ENCODE measurements around the gene KAZN.

Gene KAZN

DNA sequence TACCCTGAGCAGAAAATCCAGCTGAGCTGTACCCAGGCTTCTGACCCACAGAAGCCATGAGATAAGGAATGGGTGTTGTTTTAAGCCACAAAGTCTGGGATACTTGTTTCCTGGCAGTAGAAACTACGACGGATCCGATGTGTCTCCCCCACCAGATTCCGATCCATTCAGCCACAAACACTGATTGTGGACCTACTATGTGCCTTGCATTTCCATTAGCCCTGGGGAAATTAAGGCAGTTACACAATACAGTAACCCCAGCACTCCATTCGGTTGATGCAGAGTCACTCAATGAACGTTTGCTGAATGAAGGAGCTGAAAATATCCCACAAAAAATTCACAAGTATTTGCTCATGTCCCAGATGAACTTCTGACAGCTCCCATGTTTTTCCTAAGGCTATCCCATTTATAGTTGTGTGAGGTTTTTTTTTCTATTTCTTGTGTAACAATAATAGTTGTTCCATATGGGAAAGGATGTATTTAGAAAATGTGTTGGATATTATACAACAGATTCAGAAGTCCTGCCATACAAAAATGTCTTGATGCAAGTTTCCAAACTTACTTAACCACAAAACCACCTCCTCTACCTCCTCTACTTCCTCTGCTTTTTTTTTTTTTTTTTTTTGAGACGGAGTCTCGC, 29.6 kb upstream of the KAZN start:
- DNase-seq (ENCODE audit: extremely low read depth, insufficient read length) = no peak
- TF ChIP-seq, protein P1, sequence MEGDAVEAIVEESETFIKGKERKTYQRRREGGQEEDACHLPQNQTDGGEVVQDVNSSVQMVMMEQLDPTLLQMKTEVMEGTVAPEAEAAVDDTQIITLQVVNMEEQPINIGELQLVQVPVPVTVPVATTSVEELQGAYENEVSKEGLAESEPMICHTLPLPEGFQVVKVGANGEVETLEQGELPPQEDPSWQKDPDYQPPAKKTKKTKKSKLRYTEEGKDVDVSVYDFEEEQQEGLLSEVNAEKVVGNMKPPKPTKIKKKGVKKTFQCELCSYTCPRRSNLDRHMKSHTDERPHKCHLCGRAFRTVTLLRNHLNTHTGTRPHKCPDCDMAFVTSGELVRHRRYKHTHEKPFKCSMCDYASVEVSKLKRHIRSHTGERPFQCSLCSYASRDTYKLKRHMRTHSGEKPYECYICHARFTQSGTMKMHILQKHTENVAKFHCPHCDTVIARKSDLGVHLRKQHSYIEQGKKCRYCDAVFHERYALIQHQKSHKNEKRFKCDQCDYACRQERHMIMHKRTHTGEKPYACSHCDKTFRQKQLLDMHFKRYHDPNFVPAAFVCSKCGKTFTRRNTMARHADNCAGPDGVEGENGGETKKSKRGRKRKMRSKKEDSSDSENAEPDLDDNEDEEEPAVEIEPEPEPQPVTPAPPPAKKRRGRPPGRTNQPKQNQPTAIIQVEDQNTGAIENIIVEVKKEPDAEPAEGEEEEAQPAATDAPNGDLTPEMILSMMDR (IDR thresholded peaks at IDR 0.05; ENCODE audit: insufficient read depth, low read length, poor library complexity, severe bottlenecking) = no peak
- no peaks in the 10 kb centered on the region for H3K36me3 ChIP-seq (ENCODE audit: control insufficient read depth, insufficient read depth, low read length)
- no peak overlapping the region for H3K4me3 ChIP-seq (replicated peaks; ENCODE audit: low read depth, low read length)
- H3K27me3 ChIP-seq (replicated peaks; ENCODE audit: control insufficient read depth, insufficient read depth, low read length) = no peaks in the 10 kb centered on the region

DNA sequence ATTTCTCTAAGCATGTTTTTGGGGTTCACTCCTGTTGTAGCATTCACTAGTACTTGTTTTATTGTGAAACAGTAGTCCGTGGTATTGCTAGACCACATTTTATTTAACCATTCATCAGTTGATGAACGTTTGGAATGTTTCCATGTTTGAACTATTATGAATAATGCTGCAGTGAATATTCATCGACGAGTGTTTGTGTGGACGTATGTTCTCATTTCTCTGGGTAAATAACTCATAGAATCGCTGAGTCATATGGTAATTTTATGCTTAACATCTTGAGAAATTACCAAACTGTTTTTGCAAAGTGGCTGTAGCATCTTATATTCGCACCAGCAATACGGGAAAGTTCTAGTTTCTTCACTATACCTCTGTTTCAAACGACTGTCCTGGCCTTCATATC, 28.0 kb upstream of the KAZN start:
- no peaks in the 10 kb centered on the region for H3K36me3 ChIP-seq (ENCODE audit: control insufficient read depth, insufficient read depth, low read length)
- no peak for DNase-seq (ENCODE audit: extremely low read depth, insufficient read length)
- H3K4me3 ChIP-seq (replicated peaks; ENCODE audit: low read depth, low read length) = no peak overlapping the region
- TF ChIP-seq, protein P1 (IDR thresholded peaks at IDR 0.05; ENCODE audit: insufficient read depth, low read length, poor library complexity, severe bottlenecking) = no peak
- no peaks in the 10 kb centered on the region for H3K27me3 ChIP-seq (replicated peaks; ENCODE audit: control insufficient read depth, insufficient read depth, low read length)

DNA sequence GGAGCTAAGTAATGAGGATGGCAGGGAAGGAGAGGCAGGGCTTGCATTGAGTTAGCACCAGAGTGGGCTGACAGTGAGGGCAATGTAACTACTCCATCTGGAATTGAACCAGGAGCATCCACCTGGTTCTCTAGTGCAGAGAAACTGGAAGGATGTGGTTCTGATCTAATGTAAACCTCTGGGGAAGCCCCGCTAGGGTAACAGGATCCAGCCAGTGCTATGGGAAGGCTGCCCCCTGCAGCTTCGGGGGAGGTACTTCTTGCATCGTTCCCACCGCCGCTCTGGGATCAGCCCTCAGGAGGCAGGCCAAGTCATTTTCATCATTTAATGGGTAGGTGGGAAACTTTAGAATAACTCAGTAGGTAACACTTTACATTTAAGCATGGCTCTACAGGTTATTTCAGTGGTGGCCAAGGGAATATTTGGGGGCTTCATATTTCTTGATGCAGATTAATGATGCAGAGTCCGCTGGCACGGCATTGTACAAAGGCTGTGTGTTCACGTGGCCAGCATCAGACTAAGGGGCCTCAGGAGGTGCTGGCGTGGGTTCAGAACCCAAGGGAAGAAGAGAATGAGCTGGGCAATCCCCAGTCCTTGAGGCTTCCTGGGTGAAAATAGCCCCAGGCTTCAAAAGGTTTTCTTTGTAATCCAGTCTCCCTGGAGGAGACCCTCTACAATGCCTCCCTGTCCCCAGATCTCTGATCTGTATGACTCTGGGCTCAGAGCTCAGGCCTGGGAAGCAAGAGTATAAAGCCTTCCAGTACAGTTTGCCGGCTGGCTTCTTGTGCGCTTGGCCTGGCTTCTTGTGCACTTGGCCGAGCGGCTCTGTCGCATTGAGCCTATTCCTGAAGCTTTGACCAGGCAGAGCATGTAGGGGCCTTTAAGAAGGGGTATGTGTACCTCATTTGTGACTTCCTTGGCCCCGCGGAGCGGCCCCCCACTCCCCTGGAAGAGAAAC, 26.4 kb upstream of the KAZN start:
- Histone ChIP-seq H3K4me3 (replicated peaks; ENCODE audit: low read depth, low read length) (no peak overlapping the region), H3K36me3 (ENCODE audit: control insufficient read depth, insufficient read depth, low read length) (no peaks in the 10 kb centered on the region), H3K27me3 (replicated peaks; ENCODE audit: control insufficient read depth, insufficient read depth, low read length) (no peaks in the 10 kb centered on the region)
- DNase-seq (ENCODE audit: extremely low read depth, insufficient read length) = peak; percentile 12
- TF ChIP-seq, protein P1 (IDR thresholded peaks at IDR 0.05; ENCODE audit: insufficient read depth, low read length, poor library complexity, severe bottlenecking) = peak; percentile 62

DNA sequence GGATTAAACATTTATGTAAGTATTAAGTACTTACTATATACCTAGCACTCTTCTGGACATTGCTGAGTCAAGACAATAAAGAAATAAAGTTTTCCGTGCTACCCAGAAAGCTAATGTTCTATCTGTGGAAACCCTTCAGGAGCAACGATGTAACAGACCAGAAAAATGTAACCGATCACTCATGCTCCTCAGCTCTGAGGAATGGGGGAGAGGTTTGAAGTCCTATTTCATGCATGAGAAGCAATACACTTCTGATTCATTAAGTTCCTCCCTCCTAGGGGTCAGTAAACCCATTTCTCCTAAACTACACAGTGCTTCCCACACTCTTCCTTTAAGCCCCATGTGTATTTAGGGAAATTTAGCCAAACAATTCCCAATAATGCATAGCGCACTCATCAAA, 25.6 kb upstream of the KAZN start:
- TF ChIP-seq, protein P1 (IDR thresholded peaks at IDR 0.05; ENCODE audit: insufficient read depth, low read length, poor library complexity, severe bottlenecking) = no peak
- no peaks in the 10 kb centered on the region for H3K27me3 ChIP-seq (replicated peaks; ENCODE audit: control insufficient read depth, insufficient read depth, low read length)
- no peak overlapping the region for H3K4me3 ChIP-seq (replicated peaks; ENCODE audit: low read depth, low read length)
- no peaks in the 10 kb centered on the region for H3K36me3 ChIP-seq (ENCODE audit: control insufficient read depth, insufficient read depth, low read length)
- no peak for DNase-seq (ENCODE audit: extremely low read depth, insufficient read length)

DNA sequence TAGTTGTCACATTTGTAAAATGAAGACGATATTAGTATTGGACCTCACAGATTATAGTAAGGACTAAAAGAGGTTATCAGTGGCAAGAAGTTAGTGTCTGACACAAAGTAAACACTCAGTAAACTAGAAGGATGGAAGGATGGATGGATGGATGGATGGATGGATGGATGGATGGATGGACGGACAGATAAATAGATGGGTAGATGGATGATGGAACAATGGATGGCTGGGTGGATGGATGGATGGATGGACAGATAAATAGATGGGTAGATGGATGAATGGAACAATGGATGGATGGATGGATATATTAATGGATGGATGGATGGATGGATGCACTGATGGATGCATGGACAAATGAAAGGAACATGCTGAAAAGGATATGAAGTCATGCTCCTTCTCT, 22.3 kb upstream of the KAZN start:
- DNase-seq (ENCODE audit: extremely low read depth, insufficient read length) = no peak
- TF ChIP-seq, protein P1 (IDR thresholded peaks at IDR 0.05; ENCODE audit: insufficient read depth, low read length, poor library complexity, severe bottlenecking) = no peak
- Histone ChIP-seq H3K36me3 (ENCODE audit: control insufficient read depth, insufficient read depth, low read length) (no peaks in the 10 kb centered on the region), H3K4me3 (replicated peaks; ENCODE audit: low read depth, low read length) (no peak overlapping the region), H3K27me3 (replicated peaks; ENCODE audit: control insufficient read depth, insufficient read depth, low read length) (no peaks in the 10 kb centered on the region)
